Ovary (tissue), 3 donors: Measurements from ENCODE around the gene TBC1D32.

Experiments
- CTCF ChIP-seq, 3 donors: fragments of 450-650 bp in 2 of 3; fragments of 200-600 bp in 1 of 3; IDR thresholded peaks; one replicate each; pipeline versions ENCODE4 v1.5.1 to v1.8.0; 2016 to 2022; ENCODE audit warnings: antibody characterized with exemption in 3 of 3, mild to moderate bottlenecking in 1 of 3
- EP300 ChIP-seq: sonication (generic); formaldehyde crosslinking; IDR thresholded peaks from one replicate; pipeline ENCODE4 v1.6.1; 2017; ENCODE audit warnings: antibody characterized with exemption
- POLR2A ChIP-seq: fragments of 450-650 bp; IDR thresholded peaks from one replicate; pipeline ENCODE4 v1.6.1; 2017; ENCODE audit warnings: antibody characterized with exemption, mild to moderate bottlenecking, moderate library complexity
- donor health status: DM: no; HTN: no; CAD: no.

GRCh38 chr6:121064345-121064744, 269.9 kb downstream of the TBC1D32 start:
- TF ChIP-seq EP300 = no peak
- no peak for TF ChIP-seq CTCF (IDR thresholded peaks at IDR 0.05)
- TF ChIP-seq POLR2A = no peak
